Measurements from ENCODE around the gene AP2B1. TPM values are rescaled to one million over a fixed set of nuclear protein-coding genes. Genes with fewer than 3 reads are reported as not detected.

The AP2B1 gene
- total RNA-seq, 1 donor from 2014 or later = 145 TPM

- H3K36me3 ChIP-seq = peaks cover 76% of the 10 kb centered on the region
- H3K9me3 ChIP-seq = no peaks in the 10 kb centered on the region
- ATAC-seq = peak; percentile 34 to 52
- intact Hi-C loops (cut with DNase I) = no loop called here
- no peak overlapping the region for H3K4me3 ChIP-seq
- DNase-seq = no peak
- peak overlapping the region; percentile 66 for H3K27ac ChIP-seq
- no peaks in the 10 kb centered on the region for H3K27me3 ChIP-seq (ENCODE audit: low read depth)
- peaks cover 51% of the 10 kb centered on the region for H3K4me1 ChIP-seq
- TF ChIP-seq, protein P1, sequence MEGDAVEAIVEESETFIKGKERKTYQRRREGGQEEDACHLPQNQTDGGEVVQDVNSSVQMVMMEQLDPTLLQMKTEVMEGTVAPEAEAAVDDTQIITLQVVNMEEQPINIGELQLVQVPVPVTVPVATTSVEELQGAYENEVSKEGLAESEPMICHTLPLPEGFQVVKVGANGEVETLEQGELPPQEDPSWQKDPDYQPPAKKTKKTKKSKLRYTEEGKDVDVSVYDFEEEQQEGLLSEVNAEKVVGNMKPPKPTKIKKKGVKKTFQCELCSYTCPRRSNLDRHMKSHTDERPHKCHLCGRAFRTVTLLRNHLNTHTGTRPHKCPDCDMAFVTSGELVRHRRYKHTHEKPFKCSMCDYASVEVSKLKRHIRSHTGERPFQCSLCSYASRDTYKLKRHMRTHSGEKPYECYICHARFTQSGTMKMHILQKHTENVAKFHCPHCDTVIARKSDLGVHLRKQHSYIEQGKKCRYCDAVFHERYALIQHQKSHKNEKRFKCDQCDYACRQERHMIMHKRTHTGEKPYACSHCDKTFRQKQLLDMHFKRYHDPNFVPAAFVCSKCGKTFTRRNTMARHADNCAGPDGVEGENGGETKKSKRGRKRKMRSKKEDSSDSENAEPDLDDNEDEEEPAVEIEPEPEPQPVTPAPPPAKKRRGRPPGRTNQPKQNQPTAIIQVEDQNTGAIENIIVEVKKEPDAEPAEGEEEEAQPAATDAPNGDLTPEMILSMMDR (IDR thresholded peaks at IDR 0.05) = no peak
These were observed 130.4 kb downstream of the AP2B1 start for GRCh38 chr17:35717475-35717874.

GRCh38 chr17:35723735-35724134, 136.6 kb downstream of the AP2B1 start:
- DNase-seq (no peak), ATAC-seq (no peak)
- H3K36me3 ChIP-seq = peaks cover 76% of the 10 kb centered on the region
- intact Hi-C loops (cut with DNase I) = no loop called here
- no peaks in the 10 kb centered on the region for H3K27me3 ChIP-seq (ENCODE audit: low read depth)
- H3K4me1 ChIP-seq = peaks cover 1% of the 10 kb centered on the region
- H3K4me3 ChIP-seq = no peak overlapping the region
- H3K27ac ChIP-seq = no peak overlapping the region
- H3K9me3 ChIP-seq = no peaks in the 10 kb centered on the region
- TF ChIP-seq, protein P1 (IDR thresholded peaks at IDR 0.05) = no peak

- intact Hi-C loops (cut with DNase I) = no loop called here
- peaks cover 66% of the 10 kb centered on the region for H3K36me3 ChIP-seq
- no peaks in the 10 kb centered on the region for H3K27me3 ChIP-seq (ENCODE audit: low read depth)
- H3K9me3 ChIP-seq = no peaks in the 10 kb centered on the region
- TF ChIP-seq, protein P1 (IDR thresholded peaks at IDR 0.05) = no peak
- no peak overlapping the region for H3K4me3 ChIP-seq
- DNase-seq = no peak
- H3K27ac ChIP-seq = no peak overlapping the region
- no peaks in the 10 kb centered on the region for H3K4me1 ChIP-seq
- ATAC-seq = no peak
These were observed 137.9 kb downstream of the AP2B1 start for GRCh38 chr17:35725058-35725457.

GRCh38 chr17:35725802-35726126, 138.6 kb downstream of the AP2B1 start:
- ATAC-seq (no peak), DNase-seq (no peak)
- Histone ChIP-seq H3K36me3 (peaks cover 64% of the 10 kb centered on the region), H3K4me3 (no peak overlapping the region), H3K27me3 (ENCODE audit: low read depth) (no peaks in the 10 kb centered on the region), H3K4me1 (peaks cover 4% of the 10 kb centered on the region), H3K9me3 (no peaks in the 10 kb centered on the region), H3K27ac (no peak overlapping the region)
- intact Hi-C loops (cut with DNase I) = no loop called here
- TF ChIP-seq, protein P1 (IDR thresholded peaks at IDR 0.05) = no peak

DNA sequence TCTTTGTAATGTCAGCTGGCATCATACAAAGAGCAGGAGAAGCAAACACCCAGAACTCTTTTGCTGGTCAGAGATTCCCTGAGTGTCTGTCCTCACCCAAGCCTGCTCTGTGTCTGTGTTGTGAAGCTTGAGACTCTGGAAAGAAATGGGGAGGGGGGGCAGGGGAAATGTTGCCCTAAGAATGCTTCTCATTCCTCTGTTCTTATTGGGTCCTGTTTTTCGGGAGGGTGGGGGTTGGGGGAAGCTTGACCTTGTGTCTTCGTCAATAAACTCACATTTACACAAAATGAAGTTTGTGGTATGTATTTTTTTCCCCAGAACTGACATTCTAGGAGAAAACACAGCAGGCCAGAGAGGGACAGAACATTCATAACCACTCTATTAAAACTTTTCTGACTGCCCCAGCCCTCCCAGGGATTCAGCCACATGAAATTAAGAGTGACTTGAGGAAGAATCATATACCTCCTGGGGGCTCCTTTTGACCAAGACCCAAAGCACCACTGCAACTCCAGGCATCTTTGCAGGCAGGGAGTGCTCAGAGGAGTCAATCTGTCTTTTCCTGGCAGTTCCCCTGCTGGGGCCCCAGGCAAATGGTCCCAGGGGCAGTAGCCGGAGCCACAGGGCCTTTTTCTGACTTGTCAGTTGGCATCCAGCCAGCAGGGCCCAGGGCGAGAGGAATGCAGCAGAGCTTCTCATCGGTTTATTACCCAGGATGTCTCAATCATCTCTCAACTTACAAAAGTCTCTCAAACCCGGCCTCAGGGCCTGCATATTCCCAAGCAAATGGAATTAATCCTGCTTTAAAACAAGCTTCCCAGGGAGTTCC, 139.2 kb downstream of the AP2B1 start:
- TF ChIP-seq, protein P1 (IDR thresholded peaks at IDR 0.05) = no peak
- Histone ChIP-seq H3K9me3 (no peaks in the 10 kb centered on the region), H3K27me3 (ENCODE audit: low read depth) (no peaks in the 10 kb centered on the region), H3K27ac (no peak overlapping the region), H3K4me3 (no peak overlapping the region), H3K4me1 (peaks cover 9% of the 10 kb centered on the region), H3K36me3 (peaks cover 58% of the 10 kb centered on the region)
- intact Hi-C loops (cut with DNase I) = no loop called here
- ATAC-seq = no peak
- no peak for DNase-seq

Measured in lower lobe of right lung (tissue), 2 donors.